NCI-H1105 (cell line): Measurements from ENCODE around the gene FAM241A.
"Not testable (repeated sequence)": the region's sequence is repeated elsewhere in the genome, so short reads cannot be mapped to it uniquely, and the experiment has no call there.

Experiments
- DNase-seq: peaks from one replicate; lab custom pipeline; 2025; lab: John Stamatoyannopoulos, UW

FAM241A gene

DNA sequence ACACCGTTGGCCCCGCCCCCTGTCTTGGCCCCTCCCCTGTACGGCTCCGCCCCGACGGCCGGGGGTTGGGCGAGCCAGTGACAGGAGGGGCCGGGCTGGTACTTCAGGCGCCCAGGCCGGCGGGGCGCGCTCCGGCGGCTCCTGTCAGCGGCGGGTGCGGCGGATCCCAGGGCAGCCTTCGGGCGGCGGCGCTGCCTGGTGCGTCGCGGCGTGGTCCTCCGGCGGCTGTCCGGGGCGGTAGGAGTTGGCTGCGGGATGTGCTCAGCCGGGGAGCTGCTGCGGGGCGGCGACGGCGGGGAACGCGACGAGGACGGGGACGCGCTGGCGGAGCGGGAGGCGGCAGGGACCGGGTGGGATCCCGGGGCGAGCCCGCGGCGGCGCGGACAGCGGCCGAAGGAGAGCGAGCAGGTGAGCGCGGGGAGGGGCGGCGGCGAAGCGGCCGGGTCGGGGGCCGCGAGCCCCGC is at the start of gene FAM241A:
Gene FAM241A, plus strand, starts transcription at position 129 of the 464 bp plus-strand sequence. Its CDS starts 127 bp downstream, at position 256.
- peak; percentile 49 for DNase-seq

DNA sequence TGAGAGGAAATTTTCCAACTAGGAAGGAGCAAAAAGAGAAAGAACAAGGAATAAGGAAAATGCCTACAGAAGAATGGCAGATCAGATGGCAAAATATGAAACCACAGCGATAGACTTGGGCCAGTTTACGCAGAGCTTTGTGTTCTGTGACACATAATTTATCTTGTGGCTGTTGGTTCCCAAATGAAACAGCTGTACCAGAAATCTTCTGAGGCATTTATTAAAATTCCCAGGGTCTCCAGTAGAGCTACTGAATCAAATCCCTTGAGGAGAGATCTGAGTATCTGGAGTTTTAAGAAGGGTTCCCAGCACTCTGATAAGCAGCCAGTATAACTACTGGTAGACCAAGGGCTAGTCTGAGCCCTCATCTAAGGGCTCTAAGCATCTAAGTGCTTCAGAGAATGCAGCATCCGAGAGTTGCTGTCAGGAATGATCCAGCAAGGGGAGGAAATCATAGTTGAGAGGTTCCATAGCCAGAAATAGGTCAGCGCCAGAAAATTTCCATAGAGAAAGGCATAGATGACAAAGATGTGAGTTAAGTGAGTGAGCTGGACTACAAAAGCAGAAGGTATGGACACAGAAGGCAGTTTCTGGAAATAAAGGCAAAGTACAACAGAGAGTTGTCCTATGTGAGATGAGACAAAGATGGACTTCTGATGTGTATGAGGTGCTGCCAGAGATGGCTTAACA is 46.3 kb upstream of the FAM241A start:
- no peak for DNase-seq

DNA sequence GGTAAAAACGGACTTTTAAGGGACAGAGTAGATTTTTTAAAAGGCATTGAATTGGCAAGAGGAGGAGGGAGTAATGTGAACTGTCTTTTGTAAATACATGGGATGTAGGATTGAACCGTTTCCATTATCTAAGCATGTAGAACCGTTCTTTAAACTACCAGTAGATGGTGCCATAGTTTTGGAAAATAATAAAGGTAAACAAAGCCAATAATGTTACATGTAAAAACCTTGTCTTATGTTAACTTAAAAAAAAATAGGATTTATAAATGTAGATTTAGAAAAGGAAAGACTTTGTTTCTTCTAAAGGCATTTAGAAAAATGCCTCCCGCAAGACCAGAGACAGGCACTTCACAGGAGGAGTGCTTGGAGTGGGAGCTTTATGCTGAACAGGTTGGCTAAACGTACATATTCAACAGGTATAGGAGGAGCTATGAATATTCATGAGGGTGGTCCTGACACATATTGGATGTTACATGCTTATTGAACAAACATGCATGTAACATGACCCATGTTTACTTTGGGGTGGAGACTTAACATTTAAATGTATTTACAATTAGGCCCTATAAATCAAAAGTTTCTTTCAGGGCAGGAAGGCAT is 45.5 kb upstream of the FAM241A start:
- DNase-seq = peak; percentile 5

DNA sequence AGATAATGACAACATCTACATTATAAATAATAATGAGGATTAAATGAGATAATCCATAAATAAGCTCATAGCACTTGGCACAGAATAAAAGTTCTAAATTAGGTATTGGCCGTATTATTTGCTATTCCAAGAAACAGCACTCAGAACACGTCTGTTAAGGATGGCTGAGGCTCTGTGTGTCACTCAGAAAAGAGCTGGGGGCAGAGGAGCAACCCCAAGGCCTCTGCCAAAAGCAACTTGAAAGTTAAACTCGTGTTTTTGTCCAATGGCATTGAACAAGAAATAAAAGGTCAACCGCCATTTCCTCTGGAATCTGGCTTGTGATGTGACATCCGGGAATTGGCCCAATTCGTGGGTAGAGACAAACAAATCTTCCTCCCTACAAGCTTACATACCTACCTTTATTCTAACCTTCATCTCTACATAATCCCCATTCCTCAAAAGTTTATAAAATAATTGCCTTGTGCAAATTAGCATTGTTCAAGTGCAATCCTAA is 42.3 kb upstream of the FAM241A start:
- DNase-seq = no peak

DNA sequence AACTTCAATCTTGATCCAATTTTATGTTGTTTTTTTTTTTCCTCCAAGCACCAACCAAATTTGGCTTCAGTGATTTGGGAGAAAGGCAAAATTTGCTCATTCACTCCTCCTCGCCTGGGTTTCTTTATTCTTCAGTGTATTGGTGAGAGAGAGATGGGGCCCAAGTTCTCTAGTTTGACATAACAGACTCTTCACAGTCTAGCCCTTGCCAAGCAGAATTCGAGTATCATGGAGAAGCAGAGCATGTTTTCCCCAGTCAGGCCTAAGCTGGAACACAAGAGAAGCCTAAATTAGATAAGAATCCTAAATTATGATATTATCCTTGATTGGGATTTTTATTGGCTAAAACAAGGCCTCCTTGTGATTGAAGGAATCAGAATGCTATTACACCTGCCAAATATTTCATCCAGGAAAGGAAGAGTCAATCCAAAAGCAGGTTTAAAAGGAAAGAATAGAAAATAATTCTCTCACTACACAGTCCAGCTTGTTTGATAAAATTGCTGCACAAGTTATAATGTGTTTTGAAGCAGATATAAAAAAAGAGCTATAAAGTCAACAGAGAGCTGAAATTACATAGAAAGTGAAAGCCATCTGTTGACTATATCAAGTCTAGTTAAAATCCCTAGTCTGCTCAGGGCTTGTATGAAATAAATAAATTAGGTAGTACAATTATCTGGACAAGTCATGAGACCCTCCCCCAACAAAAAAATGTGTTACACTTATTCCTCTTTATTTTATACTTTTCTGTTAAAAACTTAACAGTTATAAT is 39.9 kb upstream of the FAM241A start:
- no peak for DNase-seq

DNA sequence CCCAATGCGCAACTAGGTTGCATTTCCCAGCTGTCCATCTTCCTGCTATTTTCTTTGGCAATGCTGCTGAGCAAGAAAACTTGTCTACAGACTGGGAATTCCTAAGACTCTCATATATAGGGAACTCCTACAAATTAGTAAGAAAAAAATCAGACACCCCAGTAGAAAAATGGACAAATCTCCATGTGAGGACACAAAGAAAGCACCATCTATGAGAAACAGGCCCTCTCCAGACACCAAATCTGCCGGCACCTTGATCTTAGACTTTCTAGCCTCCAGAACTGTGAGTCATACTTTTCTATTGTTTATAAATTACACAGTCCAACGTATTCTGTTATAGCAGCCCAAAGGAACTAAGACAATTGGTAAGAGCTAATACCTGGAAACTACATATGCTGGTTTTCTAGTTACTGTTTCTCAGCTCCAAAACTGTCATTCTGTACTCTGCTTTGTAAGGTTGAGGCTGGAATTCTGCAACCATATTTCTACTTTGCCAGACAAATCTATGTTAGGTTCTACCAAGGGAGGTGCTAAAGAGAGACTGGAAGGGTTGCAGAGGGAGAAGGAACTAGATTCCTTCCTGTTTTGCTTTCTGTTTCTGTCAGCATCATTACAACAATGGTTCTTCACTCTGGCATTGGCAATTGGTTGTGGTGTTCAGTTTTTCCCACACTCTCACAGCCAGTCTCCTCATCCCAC is 35.7 kb upstream of the FAM241A start:
- DNase-seq = no peak

DNA sequence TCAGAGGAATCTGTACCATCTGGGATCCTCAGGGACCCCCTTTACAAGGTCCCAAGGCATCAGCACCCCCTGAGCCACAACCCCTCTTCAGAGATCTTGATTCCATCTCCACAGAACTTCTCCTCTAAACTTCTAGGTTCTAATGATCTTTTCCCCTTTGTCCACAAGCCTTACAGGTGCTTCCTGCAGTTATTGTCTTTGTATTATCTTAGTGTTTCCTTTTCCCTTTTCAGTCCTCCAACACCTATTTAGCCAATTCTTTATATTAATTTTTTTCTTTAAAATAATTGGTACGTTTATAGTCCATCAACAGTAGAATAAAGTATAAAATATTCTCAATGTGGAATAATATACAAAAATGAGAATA is 35.2 kb upstream of the FAM241A start:
- DNase-seq = no peak

DNA sequence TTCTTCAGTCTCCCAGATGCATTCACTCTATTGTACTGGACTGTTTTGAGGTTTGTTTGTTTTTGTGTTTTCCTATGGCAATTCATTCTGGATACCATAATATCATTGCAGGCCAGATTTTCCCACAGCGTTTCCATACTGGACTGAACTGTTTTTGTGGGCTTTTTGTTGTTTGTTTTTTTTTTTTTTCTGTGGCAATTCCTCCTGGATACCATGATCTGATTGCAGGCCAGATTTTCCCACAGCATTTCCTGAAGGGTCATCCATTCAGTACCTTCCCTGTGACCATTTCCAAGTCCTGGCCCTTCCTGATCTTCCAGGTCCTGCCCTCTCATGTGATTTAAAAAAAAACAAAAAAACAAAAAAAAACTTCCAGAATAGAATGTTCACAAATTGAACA is 33.9 kb upstream of the FAM241A start:
- no peak for DNase-seq

DNA sequence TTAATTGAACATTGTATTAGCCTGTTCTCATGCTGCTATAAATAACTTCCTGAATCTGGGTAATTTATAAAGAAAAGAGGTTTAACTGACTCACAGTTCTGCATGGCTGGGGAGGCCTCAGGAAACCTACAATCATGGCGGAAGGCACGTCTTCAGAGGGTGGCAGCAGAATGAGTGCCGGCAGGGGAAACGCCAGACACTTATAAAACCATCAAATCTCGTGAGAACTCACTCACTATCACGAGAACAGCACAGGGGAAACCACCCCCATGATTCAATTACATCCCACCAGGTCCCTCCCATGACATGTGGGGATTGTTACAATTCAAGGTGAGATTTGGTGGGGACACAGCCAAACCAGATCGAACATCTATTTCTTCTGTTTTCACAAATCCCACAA is 33.2 kb upstream of the FAM241A start:
- not testable (repeated sequence) for DNase-seq

DNA sequence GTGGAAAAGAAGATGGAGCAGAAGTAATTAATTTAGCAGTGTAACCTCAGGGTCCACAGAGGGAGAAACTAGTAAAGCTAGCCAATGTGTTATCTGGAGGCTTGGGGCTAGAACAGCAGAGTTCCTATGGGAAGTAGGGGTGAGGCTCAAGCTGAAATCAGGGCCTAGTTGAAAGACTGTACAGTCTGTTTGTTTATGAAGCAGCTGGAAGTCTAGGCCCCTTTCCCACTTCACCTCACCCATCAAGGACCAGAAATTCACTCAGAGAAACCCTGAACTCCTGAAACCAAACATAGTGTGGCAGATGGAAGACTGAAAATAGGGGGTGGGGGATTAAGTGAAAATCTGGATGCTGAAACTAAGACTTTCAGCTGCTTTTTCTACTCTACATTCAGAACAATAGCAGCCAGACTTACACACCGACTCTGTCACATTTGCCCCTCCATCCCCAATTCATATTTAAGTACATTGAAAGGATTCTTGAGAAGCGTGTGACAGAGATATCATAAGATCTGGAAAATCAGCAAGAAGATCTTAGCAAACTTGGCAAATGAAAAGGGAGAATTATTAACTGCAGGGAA is 32.6 kb upstream of the FAM241A start:
- no peak for DNase-seq

DNA sequence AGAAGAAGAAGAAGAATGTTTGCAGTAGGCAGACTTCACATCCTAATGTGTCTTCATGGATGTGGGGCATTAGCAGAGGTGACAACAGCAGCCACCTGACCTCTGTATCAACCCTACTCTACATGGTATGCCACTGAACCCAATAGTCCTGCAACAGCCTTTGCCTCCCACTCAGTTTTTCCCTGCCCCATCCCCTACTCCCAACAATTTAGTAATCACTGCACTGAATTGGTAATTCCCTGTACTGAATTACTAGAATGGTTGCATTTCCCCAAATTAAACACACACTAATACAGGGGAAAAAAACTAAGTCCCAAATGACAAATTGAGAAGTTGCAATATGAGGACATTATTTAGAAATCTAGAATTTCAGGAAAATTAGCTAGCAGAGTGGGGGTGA is 31.4 kb upstream of the FAM241A start:
- DNase-seq = no peak

DNA sequence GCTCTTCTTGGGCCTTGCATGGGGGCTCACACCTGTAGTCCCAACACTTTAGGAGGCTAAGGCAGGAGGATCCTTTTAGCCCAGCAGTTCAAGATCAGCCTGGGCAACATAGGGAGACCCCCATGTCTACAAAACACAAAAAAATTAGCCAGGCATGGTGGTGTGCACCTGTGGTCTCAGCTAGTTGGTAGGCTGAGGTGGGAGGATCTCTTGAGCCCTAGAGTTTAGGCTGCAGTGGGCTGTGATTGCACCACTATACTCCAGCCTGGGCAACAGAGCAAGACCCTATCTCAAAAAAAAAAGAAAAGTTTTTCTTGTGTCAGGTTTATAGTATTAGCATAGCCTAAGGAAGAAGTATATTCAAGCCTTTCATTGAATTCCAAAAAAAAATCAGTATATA is 30.8 kb upstream of the FAM241A start:
- no peak for DNase-seq

DNA sequence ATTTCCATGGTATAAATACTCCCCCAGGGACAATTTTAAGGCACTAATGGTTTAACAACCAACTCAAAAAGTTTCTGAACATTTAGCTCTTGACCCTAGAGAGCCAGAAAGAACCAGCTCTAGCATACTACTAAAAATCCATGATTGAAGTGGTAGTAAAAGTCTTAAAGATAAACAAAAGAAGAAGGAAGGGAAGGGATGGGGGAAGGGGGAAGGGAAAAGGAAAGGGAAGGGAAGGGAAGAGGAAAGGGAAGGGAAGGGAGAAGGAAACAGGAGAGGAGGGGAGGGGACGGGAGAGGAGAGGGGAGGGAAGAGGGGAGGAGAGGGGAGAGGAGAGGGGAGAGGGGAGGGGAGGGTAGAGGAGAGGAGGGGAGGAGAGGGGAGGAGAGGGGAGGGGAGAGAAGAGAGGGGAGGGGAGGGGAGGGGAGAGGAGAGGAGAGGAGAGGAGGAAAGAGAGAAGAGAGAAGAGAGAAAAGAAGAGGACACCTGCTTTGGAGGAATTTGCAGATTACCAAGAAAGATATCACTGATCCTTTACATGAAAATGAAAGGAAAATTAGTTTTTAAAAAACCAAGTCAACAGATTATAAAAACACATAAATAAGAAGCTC is 26.4 kb upstream of the FAM241A start:
- DNase-seq = no peak

DNA sequence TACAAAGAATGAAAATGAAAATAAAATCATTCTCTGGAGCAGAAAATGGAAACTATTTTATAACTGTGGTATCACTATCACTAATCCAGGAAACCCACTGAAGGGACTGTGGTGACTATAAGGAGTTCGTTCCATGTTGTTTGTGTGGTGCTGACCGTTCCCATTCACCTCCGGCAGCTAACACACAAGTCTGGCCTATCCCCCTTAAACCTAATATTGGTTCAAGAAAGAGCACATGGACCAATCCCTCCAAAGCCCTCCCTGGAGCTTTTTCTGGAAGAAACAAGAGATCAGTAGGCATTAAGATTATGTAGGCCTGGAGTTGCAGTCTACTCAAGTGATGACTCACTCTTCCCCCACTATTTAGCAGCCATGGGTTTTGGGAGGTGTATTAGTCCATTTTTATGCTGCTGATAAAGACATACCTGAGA is 25.9 kb upstream of the FAM241A start:
- no peak for DNase-seq

DNA sequence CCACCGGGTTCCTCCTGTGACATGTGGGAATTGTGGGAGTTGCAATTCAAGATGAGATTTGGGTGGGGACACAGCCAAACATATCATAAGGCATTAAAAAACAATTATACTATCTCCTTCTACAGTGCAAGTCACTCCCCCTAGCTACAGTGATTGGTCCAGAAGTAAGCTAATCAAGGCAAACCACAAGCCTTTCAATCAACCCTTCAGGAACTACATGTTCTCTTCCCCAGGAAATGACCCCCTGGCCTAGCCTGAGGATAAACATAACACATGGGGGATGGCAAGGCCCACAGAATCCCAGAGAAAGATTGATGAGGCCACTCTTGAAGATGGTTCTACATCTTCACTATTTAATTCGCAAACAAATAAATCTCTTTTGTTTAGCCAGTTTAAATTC is 25.2 kb upstream of the FAM241A start:
- no peak for DNase-seq

DNA sequence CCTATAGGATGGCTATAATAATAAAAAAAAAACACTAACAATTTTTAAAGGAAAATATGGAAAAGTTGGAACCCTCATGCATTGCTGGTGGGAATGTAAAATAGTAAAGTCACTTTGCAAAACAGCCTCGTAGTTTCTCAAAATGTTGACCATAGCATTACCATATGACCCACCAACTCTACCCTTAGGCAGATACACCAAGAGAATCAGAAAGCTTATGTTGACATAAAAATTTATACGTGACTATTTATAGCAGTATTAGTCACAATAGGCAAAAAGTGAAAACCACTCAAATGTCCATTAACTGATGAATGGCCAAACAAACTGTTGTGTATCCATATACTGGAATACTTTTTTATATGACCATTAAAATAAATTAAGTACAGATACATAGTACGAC is 19.8 kb upstream of the FAM241A start:
- DNase-seq = no peak

DNA sequence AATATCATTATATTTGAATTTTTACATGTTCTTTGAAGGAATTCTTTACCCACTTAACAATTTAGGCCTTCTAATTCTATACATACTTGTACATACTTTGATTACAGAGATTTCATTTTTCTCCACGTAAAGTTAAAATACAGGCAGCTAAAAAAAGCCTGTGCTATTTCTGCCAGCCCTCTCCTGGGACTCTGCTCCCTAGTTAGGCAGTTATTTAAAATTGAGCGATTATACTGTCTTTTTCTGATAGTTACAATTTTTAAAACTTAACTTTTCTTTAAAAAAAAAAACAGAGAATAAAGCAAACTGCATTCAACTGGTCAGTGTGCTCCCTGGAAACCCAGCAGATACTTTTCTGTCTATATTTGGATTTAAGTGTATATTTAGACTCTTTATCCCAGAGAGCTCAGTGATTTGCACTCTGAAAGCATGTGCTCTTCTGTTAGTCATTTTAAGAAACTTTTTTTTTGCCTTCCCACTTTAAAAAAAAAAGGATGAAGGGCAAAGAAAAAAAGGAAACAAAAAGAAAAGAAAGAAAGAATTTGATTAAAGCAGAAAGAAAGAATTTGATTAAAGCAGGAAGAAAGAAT is 18.1 kb upstream of the FAM241A start:
- no peak for DNase-seq

DNA sequence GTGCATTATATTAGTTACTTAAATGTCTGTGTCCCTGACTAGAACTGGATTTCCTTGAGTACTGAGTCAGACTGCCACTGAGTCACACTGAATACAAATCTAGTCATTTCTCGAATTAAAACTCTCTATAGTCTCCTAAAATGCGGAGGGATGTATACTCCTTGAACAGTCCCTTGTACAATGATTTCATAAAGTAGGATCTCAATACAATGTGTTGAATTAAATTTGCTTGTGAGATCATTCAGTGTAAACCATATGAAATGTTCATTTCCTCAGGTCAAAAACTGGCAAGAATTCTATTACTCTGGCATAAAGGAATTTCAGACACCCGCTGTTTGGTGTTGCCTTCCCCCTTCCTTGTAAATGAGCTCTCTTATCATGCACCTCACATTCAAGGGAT is 17.5 kb upstream of the FAM241A start:
- no peak for DNase-seq

DNA sequence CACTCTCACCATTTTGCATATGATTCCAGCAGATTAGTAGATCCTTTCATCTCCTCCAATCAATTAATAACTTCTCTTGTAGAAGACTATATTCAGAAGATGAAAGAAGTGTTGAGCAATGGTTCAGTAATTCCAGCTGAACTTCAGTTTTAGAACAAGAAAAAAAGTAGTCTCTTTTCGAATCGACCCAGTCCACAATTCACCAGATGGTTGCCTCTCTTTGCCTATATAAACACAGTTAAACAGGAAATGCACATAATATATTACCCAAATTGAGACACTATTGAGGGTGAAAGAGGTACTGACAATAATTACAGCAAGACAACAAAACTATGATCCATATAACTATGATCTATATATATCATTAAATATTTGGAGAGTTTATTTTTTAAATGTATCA is 16.8 kb upstream of the FAM241A start:
- no peak for DNase-seq

DNA sequence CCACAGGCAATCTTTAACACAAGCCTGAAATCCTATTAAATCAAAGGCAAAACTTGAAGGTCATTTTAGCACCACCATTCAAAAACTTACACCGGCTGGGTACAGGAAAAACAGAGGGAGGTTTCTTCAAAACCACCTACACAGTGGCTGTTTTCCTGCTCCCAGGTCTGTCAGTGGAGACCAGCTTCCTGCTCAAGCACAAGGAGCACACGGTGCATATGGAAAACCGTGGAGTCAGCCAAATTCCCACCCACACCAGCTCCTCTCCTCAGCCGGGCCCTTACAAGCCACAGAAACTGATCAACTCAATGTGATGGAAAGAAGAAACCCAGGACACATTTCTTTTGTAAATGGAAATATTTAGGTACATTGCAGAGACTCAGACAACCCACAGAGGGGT is 14.3 kb upstream of the FAM241A start:
- DNase-seq = no peak

DNA sequence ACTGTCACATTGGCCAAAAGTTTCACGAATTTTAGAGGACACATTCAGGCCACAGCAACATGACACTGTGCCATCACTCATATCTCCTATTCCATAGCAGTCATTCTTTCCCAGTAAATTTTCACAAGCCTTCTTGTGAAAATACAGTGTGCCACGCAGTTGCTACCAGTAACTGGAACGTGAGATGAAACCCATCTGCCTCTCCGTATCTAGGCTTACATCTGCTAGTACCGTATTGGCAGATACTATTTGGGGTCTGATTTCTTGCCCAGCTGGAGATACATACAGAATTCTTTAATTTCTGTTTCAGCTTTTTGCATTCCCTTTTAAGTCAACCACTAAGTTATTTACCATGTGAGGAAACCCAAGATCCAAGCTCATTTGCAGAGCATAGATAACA is 8.7 kb upstream of the FAM241A start:
- no peak for DNase-seq
